GM21515 (cell line): ENCODE measurements around the gene TTLL3.
"Not testable (repeated sequence)": the region's sequence is repeated elsewhere in the genome, so short reads cannot be mapped to it uniquely, and the experiment has no call there.

Experiments
- ATAC-seq: cut with Tn5 transposase; IDR thresholded peaks from one replicate; pipeline ENCODE4 v1.9.1; 2021; ENCODE audit not compliant: unreplicated experiment

Gene TTLL3

GRCh38 chr3:9834520-9835380 is 24.7 kb downstream of the TTLL3 start:
- no peak for ATAC-seq

DNA sequence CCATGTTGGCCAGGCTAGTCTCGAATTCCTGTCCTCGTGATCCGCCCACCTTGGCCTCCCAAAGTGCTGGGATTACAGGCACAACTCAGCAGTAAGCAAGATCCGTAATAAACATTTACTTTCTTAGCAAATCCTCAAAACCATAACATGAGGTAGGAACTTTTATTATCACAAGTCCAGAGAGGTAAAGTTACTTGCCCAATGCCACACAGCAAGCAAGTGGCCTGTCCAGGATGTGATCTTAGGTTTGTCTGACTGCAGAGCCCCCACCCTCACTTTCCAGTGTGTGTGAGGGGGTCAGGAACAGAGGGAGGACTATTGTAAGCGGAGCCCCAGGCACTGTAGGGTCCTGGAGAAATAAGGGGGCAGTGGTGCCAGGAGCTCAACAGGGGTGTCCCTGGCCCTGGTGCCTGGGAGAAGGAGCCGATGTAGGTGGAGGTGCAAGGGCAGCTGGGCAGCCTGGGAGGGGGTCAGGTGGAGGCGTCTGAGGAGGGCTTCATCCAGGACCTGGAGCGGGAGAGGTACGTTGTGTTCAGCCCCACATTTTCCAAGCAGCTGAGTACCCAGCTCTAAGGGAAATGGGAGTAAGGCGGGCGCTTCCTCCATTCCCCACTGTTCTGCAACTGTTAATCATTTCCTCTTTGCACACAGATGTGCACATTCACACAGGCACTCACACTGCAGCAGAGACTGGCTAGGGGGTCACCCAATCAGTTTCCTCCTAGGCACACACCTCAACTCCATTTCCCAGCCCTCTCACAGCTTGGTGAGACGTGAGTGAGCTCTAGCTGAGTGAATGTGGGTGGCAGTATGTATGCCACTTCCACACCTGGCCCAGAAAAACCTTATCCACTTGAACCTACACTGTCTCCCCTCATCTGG is 27.9 kb downstream of the TTLL3 start:
- ATAC-seq: no peak

GRCh38 chr3:9838856-9839255 is 28.8 kb downstream of the TTLL3 start:
- ATAC-seq: no peak

DNA sequence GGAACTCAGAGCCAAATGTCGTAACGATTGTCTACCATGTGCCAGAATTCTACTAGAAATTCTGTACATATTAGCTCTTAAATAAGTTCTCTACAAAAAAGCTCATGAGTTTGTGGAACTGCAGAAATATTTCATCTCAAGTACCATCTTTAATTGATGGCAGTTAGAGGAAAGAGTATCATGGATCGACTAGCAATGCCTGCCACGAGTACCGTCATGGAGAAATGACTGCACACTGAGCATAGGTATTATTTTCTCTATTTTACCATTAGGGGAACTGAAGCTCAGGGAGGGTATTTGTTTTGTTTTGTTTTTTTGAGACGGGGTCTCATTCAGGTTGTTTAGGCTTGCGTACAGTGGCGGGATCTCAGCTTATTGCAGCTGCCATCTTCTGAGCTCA is 31.0 kb downstream of the TTLL3 start:
- ATAC-seq: no peak

DNA sequence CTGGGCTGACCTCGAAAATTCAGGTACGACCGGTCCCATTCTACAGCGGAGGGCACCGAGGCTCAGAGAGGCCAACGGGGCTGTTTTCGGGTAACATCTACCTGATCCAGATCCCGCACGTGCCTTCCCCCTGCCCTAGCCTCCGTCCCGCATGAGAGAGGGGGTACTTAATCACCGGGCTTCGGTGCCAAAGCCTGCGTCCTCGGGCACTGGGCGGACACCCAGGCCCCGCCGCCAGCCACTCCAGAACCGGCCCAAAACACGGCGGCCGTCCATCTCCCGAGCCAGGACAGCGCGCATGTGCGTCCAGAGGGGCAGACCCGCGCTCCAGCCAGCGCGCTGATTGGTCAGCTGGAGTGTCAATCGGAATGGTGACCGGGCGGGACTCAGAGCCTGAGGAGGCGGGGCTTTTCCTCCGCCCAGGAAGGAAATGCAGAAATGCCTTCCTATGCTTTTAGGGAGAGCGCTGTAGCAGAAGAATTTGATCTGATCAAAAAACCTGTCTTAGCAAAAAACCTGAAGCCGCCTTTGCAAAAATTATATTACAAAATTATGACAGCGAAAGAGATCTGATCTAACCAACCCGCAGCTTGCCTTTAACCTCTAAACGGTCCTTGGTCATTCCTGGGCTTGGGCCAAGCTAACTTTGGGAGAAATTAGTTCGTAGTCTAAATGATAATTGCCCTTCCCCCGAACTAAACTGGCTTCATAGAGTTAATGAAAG is 33.8 kb downstream of the TTLL3 start, which contains the start of gene RPUSD3:
TSS of gene RPUSD3 (minus strand) at position 294 of the 724 bp plus-strand sequence. CDS start at position 276, 18 bp downstream.
- ATAC-seq: peak; percentile 97

DNA sequence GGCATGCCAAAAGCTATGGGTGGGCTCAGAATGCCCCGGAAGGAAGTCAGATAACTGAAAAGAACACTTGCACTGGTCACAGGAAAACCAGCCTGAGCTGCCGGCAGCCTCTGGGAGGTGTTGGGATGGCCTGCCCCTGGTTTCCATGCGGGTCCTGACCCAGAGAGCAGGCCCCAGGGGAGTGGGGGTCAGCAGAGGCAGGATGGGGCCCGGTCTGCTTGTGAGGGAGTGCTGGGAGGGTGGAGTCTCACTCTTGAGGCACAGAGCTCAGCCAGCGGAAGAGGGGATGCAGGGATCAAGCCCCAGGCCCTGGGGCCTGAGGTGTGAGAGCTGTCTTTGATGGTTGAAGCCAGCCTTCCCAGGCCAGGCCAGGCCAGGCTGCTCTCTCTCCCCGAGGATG is 36.2 kb downstream of the TTLL3 start:
- no peak for ATAC-seq

GRCh38 chr3:9846931-9847488 is 36.9 kb downstream of the TTLL3 start:
- no peak for ATAC-seq

DNA sequence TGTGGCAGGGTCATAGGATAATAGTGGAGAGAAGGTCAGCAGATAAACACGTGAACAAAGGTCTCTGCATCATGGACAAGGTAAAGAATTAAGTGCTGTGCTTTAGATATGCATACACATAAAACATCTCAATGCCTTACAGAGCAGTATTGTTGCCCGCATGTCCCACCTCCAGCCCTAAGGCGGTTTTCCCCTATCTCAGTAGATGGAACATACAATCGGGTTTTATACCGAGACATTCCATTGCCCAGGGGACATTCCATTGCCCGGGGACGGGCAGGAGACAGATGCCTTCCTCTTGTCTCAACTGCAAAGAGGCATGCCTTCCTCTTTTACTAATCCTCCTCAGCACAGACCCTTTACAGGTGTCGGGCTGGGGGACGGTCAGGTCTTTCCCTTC is 37.8 kb downstream of the TTLL3 start:
- not testable (repeated sequence) for ATAC-seq

DNA sequence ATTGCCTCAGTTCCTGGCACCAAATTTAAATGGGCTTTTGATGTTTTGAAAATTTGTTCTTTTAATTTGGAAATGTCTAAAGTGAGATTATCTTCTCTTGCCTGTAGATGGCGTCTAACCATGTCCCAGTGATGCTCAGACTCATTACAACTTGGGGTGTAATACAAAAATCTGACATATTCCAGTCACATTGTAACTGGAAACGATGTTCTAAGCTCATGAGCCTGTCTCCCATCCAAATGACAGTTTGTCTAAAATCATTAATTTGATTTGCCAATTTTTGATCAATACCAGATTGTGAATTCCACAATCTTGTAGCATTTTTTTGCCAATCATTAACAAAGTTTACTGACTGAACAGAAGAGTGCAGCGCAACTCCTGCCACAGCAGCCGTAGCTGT is 38.8 kb downstream of the TTLL3 start:
- not testable (repeated sequence) for ATAC-seq

DNA sequence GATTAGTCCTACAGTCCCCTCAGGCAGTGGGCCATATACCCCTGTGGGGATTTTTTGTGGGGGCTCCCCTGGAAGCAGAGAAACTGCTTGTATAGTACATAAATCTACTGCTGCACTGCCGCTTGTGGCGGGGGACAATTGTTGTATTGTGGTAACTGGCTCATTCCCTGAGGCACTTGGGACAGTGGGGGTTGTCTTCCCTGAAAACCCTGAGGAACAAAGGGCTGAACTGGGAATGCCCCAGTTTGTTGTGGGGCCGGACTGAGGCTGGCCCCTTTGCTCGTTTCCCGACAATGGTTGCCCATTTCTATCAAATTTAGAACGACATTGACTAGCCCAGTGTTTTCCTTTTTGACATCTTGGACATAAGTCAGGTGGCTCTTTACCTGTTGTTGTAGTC is 41.3 kb downstream of the TTLL3 start:
- ATAC-seq: not testable (repeated sequence)

GRCh38 chr3:9851926-9852325 is 41.9 kb downstream of the TTLL3 start:
- not testable (repeated sequence) for ATAC-seq

DNA sequence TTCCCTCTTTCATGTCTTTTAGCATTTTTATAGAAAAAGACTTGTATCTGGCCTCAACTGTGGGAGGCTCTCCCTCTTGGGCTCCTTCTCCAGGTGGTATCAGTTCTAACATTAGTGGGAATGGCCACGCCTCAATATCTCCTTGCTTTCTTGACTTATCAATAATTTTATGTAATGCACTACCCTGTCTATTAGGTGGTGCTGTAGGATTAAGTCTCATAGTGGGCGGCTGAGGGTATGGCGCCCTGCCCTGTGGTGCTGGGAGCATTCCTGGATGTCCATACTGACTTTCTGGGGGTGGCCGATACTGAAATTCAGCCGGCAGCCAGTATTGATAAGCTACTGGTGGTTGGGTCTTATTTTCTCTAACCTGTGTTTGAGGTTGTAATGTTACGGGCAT is 42.5 kb downstream of the TTLL3 start:
- ATAC-seq: no peak

DNA sequence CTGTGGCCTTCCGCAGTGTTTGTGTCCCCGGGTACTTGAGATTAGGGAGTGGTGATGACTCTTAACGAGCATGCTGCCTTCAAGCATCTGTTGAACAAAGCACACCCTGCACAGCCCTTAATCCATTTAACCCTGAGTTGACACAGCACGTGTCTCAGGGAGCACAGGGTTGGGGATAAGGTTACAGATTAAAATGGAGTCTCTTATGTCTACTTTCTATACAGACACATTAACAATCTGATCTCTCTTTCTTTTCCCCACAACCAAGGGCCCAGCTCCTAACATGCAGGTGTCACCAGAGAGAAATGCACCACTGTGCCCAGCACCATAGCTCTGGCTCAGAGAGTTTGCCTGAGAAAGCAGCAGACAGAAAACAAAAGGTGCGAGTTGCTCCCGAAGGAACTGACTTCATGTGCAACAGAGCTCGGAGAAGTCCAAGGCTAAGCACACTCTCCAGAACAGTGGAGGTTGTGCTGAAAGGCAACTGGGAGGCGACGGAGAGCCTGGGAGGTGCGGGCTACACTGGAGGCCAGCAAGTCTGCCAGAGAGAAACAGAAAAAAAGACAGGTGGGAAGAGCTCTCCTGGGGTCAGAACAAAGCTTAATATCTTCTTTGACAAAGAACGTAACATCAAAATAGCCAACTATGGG is 44.4 kb downstream of the TTLL3 start:
- not testable (repeated sequence) for ATAC-seq

DNA sequence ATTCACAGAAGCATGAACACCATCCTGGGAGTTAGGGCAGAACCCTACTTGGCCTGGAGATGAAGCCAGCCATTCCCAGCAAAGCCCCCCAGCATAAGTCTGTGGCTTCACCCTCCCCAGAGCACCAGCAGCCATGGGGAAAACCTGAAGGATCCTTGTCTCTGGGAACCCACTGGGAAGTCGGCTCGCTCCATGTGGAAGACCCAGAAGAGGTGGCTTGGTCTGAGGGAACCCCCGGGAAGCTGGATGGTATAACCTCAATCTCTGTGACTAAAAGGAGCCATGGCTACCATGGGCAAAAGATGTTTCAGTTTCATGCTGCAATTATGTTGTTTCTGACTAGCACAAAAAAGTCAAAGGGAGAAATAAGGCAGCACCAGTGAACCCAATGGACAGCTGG is 45.5 kb downstream of the TTLL3 start:
- no peak for ATAC-seq

- no peak for ATAC-seq
Observed at GRCh38 chr3:9859530-9860025, 49.5 kb downstream of the TTLL3 start.

GRCh38 chr3:9861201-9861600 is 51.1 kb downstream of the TTLL3 start:
- no peak for ATAC-seq

DNA sequence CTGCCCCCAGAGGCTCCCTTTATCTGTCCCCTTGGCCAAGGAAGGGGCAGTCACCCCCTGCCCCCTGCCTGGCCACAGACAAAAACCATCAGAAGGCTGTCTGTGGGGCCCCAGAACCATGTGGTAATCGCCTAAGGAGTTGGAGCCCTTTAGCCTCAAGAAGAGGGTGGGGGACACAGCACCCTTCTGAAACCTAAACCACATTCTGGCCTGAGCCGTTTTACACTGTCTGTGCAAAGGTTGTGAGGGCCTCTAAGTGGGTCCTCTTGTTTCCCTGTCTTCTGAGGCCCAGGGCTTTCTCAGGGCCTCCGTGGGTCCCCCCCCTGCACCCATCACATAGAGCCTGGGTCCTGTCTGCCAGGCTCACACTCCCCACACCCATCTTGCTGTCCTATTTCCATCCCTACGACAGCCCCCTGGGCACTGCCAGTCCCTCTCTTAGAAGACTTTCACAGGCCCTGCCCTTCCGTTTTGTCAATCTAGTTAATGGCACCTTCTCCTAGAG is 51.6 kb downstream of the TTLL3 start:
- no peak for ATAC-seq

DNA sequence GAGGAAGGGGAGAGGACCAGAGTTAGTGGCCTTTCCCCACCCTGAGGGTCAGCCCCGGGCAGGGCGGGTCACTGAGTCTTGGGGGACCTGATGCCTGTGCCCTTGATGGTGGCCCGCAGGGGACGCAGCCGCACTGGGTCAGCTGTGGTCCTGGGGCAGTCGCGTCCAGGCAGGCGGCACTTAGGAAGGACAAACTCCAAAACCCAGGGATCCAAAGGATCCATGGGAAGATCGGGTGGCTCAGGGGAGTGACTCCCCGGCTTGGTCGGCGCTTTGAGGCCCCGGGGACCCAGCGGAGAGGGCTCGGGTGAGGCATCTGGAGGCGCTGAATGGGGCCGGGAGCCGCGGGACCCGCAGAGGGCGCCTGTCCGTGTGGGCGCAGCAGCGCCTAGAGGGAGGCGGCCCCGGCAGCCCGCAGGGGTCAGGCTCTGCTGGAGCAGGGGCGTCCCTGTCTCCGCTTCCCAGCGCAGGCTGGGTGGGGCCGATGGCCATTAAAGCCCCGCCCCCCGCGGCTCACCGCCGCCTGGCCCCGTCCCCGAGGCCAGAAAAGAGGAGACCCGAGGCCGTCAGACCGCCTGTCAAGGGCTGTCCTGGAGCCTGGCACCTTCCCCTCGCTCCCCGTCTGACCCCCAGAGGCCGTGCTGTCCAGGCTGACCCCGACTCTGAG is 52.5 kb downstream of the TTLL3 start:
- ATAC-seq: no peak

GRCh38 chr3:9863058-9863772 is 53.2 kb downstream of the TTLL3 start:
- ATAC-seq: no peak
